Stimulated activated CD8-positive, alpha-beta memory T cell treated with anti-CD3 and anti-CD28 coated beads, Interleukin-4, amount 100 ng/mL, for 4 hours (primary cell): ENCODE data around the gene UBC.
"Not testable (repeated sequence)": the region's sequence is repeated elsewhere in the genome, so short reads cannot be mapped to it uniquely, and the experiment has no call there.

ENCODE experiments used
- DNase-seq, 2 donors: peaks; one replicate each; pipeline ENCODE4 v3.0.0-alpha.2; 2020; ENCODE audit warnings: low read depth in 2 of 2, low spot score in 1 of 2

Gene UBC

DNA sequence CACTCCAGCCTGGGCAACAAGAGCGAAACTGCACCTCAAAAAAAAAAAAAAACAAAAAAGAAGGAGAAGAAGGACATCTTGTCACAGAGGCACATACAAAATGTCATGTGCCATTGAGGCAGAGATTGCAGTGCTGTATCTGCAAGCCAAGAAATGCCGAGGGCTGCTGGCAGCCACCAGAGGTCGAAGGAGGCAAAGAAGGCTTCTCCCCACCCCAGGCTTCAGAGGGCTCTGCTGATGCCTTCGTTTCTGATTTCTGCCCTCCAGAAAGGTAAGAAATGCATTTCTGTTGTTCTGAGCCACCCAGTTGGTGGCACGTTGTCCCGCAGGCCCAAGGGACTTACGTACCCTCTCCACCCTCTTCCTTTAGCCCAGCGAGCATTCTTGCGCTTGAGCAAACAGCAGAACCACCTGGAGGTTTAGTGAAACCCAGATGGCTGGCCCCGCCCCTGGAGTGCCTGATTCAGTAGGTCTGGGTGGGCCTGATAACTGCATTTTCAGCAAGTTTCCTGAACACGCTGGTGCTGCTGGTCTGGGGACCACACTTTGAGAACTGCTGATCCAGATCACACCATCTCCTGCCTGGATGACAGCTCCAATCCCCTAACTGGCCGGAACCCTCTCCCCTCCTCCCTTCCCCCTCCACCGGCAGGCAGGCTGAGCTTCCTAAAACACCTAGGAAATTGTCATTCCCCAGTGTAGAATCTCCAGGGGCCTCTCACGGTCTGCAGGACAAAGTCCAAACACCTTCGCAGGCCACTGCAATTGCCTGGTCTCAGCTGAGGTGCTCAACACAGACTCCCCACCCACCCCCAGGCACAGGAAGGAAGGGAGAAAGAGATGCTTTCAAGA, 29.6 kb downstream of the UBC start:
- no peak for DNase-seq

DNA sequence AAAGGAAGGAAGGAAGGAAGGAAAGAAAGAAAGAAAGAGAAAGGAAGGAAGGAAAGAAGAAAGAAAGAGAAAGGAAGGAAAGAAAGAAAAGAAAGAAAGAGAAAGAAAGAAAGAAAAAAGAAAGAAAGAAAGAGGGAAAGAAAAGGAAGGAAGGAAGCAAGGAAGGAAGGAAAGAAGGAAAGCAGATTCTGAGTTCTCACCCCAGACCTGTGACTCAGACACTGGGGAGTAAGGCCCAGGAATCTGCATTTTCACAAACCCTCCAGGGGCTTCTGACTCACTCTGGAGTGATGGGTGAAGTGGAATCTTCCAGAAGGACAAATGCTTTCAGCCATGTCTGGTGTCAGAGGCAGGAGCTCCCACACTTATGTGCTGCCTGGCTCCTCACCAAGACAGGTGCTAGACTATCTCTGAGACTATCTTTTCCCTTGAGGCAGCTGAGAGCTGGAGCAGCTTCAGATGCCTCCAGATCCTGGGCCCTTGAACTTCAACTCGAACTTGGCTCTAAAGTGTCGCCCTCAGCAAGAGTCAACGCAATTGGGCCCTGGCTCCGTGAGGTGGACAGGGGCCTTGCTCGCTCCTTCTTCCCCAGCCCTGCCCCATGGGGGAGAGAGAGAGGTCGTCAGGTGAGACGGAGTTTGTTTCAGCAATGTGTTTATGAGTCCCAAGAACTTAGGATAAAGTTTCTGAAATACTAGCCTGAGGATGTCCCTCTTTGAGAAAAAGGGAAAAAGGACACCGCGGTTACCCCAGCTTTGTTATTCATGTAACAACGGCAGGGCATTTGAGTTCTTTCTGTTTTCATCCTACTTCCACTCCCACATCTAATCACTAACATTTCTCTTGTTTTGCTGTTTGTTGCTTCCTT, 31.0 kb downstream of the UBC start:
- DNase-seq, result no peak

DNA sequence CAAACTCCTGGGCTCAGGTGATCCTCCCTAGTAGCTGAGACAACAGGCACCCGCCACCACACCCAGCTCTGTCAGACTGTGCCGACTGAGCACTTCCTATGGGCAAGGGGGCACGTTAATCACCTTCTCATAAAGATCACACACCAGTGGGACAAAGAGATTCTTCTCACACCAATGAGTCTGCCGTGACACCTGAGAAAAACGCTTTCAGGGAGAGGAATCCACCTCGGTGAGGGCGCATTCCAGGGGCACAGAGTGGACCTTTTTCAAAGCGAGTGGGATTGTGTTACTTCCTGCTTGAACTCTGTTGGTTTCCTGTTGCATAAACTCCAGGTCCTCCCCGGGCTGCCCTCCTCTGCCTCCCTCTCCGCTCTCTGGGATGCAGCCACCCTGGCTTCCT, 33.3 kb downstream of the UBC start:
- DNase-seq, result no peak

DNA sequence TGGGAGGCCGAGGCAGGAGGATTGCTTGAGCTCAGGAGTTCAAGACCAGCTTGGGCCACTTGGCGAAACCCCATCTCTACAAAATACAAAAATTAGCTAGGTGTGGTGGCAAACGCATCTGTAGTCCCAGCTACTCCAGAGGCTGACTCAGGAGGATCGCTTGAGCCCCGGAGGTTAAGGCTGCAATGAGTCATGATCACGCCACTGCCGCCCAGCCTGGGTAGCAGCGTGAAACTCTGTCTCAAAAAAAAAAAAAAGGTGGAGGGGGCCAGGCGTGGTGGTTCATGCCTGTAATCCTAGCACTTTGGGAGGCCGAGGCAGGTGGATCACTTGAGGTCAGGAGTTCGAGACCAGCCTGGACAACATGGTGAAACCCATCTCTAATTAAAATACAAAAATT, 34.1 kb downstream of the UBC start:
- DNase-seq, result not testable (repeated sequence)

DNA sequence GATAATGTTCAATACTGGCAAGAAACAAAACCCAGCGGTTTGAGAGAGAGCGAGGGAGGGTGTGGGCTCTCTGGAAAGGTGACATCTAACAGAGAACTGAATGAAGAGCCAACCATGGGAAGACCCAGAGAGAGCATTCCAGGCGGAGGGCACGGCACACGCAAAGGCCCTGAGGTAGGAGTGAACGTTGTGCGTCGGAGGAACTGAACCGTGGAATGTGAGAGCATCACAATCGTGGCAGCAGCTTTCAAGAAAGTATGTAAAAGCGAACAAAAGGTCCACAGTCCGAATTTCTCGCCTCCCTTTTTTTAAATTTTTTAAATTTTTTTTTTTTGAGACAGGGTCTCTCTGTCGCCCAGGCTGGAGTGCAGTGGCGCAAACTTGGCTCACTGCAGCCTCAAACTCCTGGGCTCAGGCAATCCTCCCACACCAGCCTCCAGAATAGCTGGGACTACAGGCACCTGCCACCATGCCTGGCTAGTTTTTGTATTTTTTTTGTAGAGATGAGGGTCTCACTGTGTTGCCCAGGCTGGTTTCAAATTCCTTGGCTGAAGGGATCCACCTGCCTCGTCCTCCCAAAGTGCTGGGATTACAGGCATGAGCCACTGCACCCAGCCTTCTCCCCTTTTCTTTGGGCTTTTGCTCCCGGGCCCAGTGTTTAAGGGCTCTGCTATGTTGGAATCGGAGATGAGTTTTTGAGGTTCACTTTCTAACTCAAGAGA, 35.5 kb downstream of the UBC start:
- no peak for DNase-seq

DNA sequence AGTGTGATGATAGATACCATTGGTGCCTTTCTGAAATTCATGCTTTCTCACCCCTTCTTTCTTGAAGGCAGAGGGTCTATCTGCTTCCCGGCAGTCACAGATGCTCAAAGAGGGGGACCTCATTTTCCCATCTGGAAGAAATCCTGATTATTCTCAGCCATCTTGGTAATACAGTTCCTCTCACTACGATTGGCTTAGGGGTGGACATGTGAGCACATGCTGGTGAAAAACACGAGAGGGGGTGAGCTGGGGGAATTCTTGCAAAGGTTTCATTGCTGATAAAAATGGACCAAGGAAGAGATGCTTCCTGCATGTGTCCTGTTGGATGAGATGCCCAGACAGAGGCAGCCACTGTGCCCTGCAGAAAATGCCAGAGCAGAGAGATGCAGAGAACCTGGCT, 37.0 kb downstream of the UBC start:
- no peak for DNase-seq

DNA sequence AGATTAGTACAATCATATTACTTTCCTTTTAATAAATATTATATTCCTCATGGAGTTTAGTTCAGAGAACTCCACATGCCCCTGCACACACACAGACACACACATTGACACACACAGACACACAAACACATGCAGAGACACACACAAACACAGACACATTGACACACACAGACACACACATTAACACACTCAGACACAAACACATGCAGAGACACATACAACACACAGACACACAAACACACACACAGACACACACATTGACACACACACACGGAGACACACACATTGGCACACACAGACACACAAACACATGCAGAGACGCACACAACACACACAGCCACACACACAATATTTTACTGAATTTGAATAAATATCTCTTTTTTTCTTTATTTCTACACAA, 38.3 kb downstream of the UBC start:
- no peak for DNase-seq

DNA sequence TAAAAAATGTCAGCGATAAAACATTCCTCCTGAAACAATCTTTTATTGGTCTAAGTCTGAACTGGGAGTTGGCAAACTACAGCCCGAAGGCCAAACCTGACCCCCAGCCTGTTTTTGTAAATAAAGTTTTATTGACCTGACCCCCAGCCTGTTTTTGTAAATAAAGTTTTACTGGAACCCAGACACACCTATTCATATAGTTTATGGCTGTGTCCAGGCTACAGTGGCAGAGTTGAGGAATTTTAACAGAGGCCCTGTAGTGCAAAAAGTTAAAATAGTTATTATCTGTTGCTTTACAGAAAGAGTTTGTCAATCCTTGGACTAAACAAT, 38.7 kb downstream of the UBC start:
- no peak for DNase-seq

DNA sequence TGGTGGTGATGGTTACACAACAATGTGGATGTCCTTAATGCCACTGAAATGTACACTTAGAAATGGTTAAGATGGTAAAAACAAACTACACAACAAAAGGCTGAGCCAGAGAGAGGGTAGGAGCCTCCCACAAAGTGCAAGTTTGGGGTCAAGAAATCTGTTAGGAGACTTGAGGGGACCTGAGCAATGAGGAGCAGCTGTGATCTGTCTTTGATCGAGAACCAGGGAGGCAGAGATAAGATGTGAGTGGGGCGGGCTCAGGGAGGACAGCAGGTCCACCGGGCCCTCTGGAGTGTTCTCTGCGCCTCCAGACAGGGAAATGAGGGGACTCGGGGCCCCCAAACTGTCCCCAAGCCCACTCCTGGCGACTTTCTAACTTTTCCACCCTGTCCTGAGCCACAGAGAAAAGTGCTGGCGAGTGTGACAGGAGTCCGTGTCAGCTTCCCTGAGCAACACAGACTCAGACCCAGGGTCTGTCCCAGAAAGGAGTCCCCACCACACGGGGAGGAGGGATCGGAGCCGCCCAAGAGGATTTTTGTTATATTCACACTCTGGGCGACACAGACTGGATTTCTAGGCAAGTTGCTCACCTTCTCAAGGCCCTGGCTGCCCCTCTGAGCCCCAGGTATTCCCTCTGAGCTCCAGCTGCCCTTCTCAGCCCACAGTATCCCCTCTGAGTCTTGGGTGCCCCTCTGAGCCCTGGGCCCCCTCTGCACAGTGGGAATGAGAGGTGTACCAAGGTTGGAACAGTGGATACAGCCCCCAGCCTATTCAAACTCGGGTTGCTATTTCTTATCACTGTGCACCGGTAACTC, 39.3 kb downstream of the UBC start:
- DNase-seq, result no peak

DNA sequence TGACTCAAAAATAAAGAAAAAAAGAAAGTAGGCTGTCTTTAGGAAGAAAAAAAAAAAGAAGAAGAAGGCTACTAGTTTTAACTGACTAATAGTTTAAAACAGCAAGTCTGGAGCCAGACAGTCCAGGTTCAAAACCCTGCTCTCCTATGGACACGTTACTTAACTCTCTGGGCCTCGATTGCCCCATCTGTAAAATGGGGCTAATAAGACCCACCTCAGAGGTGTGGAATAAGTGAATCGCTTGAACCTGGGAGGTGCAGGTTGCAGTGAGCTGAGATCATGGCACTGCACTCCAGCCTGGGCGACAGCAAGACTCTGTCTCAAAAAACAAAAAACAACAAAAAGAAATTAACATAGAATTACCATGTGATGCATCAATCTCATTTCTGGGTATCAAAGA, 40.3 kb downstream of the UBC start:
- no peak for DNase-seq

DNA sequence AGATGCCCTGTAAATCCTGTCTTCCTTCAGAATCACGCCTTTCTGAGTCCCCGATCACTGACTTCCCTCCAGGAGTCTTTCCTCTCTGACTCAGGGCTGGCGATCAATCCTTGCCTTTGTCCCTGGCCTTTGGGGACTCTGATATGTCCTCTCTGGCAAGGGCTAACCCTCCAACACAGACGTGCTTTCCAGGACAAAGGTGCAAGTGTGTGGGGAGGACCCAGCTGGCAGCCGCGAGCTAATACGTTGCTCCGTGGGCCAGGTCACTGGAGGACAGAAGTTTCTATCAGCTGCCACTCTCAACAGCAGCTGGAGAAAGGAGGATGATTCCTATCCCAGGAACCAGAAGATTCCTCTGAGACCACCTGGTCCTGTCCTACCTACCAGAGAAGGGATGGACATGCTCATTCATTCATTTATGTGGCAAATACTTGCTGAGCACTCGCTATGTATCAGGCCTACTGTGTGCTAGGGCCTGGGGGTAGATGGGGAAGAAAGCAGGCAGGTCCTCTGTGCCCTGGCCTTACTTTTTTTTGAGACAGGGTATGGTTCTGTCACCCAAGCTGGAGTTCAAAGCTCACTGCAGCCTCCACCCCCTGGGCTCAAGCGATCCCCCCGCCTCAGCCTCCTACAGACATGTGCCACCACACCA, 42.3 kb downstream of the UBC start:
- no peak for DNase-seq

DNA sequence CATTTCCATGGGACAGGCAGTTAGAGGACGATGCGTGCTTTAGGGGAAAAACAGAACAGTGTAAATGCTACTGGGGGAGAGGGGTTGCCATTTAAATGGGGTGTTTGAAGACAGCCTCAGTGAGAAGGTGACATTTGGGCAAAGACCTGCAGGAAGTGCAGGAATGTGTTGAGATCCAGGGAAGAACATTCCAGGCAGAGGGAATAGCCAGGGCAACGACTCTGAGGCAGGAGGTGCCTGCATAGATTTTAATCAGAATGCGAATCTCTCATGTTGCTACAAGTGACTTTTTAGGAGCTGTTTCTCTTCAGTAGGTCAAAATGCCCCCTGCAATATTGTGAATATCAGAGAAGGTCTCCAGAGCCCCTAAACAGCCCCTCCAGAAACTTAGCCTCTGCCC, 43.2 kb downstream of the UBC start:
- DNase-seq, result no peak

DNA sequence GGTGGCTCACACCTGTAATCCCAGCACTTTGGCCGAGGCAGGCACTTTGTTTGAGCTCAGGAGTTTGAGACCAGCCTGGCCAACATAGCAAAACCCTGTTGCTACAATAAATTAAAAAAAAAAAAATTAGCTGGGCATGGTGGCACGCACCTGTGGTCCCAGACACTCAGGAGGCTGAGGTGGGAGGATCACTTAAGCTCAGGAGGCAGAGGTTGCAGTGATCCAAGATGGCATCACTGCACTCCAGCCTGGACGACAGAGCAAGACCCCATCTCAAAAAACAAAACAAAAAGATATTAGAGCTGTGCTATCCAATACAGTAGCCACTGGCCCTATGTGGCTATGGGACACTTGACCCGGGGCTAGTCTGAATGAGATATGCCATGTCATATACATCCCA, 43.9 kb downstream of the UBC start:
- no peak for DNase-seq

DNA sequence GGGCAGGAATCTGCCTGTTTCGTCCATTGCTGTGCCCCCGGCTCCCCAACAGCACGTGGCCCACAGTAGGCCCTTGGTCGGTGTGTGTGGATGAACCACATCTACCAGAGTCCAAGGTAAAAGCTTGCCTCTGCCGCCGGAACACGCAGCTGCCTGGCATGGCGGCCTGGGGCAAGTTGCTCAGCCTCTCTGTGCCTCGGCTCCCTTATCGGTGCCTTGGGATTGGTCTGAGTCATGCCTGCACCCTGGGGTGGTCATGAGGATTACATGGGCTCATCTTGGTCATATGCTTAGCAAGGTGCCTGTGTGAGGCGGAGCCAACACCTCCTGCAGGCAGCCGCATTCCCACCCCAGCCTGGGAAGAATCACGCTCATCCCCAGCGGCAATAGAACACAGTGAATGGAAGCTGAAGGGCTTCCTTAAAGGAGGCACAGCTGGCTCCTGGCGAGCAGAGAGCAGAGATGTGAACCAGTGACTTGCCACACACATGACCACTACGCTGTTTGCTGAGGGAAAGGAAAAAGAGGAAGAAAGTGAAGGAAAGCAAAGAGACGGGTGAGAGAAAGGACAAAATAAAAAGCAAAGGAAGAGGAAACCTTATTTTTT, 45.3 kb downstream of the UBC start:
- DNase-seq, result no peak

DNA sequence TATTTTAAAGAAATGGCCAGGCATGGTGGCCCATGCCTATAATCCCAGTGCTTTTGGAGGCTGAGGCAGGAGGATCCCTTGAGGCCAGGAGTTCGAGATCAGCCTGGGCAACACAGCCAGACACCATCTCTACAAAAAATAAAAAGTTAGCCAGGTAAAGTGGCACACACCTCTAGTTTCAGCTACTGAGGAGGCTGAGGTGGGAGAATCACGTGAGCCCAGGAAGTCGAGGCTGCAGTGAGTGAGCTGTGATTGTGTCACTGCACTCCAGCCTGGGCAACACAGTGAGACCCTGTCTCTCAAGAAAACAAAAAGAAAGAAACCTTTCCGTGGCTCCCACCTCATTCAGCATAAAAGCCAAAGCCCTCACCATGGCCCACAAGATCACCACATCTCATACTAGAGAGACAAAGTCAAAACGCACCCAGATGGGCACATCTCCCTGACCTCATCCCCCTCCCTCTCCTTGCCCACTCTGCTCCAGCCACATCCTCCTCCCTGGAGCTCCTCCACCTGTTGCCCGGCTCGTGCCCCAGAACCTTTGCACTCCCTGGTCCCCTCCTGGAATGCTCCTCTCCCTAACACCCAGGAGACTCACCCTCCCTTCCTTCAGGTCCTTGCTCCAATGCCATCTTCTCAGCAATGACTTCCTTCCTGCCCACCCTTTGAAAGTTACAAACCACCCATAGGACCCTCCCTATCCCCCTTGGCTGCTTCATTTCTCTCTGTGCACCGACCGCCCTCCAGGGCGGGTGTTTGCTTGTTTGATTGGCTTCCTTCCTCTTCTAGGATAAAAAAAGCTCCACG, 46.0 kb downstream of the UBC start:
- DNase-seq, result no peak

DNA sequence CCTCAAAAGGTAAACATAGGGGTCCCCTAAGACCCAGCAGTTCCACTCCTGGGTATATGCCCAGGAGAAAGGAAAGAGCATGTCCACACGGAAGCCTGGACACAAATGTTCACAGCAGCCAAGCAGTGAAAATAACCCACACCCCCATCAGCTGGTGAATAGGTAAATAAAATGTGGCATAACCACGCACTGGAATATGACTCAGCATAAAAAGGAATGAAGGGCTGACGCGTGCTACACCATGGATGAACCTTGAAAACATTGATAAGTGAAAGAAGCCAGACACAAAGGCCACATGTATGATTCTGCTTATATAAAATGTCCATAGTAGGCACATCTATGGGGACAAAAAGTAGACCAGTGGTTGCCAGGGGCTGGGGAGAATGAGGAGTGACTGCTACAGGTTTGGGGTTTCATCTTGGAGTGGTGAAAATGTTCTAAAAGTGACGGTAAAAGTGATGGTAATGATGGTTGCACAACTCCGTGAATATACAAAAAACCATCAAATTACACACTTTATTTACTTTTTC, 47.0 kb downstream of the UBC start:
- no peak for DNase-seq

DNA sequence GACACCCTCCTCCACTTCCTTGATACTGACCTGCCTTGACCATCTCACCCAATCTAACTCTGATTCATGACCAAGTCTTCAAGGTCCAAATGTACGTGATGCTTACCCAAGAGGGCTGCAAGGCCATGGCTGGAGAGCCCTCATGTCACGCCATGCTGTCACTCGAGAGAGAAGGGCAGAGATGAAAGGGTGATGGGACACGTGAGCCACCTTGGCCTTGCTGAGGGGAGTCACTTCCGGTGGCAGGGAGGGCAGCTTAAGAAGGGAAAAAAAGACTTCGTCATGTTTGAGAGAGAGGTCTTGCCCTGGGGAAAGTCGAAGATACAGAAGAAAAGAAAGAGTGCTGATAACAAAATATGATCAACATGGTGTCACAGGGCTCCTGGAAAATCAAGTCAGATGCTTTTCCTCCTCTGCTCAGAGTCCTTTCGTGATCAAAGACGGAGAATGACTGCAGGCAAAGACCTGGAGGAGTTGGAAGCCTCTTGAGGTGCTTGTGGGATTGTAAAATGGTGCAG, 47.5 kb downstream of the UBC start:
- no peak for DNase-seq

DNA sequence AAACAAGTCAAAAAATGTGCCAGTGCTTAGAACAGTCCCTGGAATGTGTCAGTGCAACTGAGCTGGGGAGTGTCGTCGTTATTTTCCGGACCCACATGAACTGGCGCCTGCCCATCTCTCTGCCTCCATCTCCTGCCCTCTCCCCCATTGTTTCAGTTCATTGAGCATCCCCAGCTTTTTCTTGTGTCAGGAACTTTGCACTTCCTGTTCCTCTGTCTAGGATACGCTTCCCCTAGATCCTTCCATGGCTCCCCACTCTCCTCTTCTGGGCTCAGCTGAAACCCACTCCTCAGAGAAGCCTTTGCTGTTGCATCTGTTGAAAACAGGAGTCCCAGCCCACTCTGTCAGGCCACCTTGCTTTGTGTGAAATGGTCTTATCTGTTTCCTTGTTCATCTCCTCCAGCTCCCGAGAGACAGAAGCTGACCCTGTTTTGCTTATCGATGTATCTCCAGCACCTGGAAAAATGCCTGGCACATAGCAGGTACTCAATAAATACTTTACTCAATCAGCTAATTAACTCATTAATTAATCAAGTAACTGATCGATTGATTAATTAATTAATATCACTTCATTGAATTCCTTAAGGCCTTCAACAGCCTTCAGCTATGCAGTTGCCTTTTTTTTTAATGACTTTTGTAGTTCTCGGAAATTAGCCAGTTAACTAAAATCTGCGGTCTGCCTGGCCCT, 48.1 kb downstream of the UBC start:
- DNase-seq, result no peak
